Suprapubic skin (tissue), 4 donors: ENCODE results near the gene SSNA1. TPM values are rescaled to one million over a fixed set of nuclear protein-coding genes. Genes with fewer than 3 reads are reported as not detected.
A peak's percentile ranks its signal among the peaks of the same experiment; 100 is the strongest.

ENCODE experiments used
- DNase-seq, 2 donors: peaks; one replicate each; pipeline ENCODE4 v3.0.0-alpha.2; 2019; ENCODE audit warnings: low spot score in 2 of 2
- H3K27ac ChIP-seq: fragments of 200-600 bp; sonication (generic); one replicate; pipeline ENCODE4 v1.5.1; 2019
- H3K27me3 ChIP-seq: fragments of 200-600 bp; sonication (generic); one replicate; pipeline ENCODE4 v1.5.1; 2019
- H3K36me3 ChIP-seq: fragments of 200-600 bp; sonication (generic); one replicate; pipeline ENCODE4 v1.5.1; 2019
- H3K4me1 ChIP-seq: fragments of 200-600 bp; sonication (generic); one replicate; pipeline ENCODE4 v1.5.1; 2019
- H3K4me3 ChIP-seq: fragments of 200-600 bp; sonication (generic); one replicate; pipeline ENCODE4 v1.5.1; 2019; ENCODE audit warnings: mild to moderate bottlenecking
- H3K9me3 ChIP-seq: fragments of 200-600 bp; sonication (generic); one replicate; pipeline ENCODE4 v1.5.1; 2019
- CTCF ChIP-seq, 2 donors: fragments of 200-600 bp in 1 of 2; fragments of 450-650 bp in 1 of 2; sonication (generic) in 1 of 2; IDR thresholded peaks; one replicate each; pipeline ENCODE4 v1.5.1; 2016 to 2019; ENCODE audit warnings: antibody characterized with exemption in 2 of 2, mild to moderate bottlenecking in 1 of 2, moderate library complexity in 1 of 2
- EP300 ChIP-seq: sonication (generic); formaldehyde crosslinking; IDR thresholded peaks from one replicate; pipeline ENCODE4 v1.6.1; 2017; ENCODE audit warnings: antibody characterized with exemption
- POLR2A ChIP-seq, 2 donors: fragments of 450-650 bp; IDR thresholded peaks; one replicate each; pipeline ENCODE4 v1.6.1; 2017; ENCODE audit warnings: antibody characterized with exemption in 2 of 2, mild to moderate bottlenecking in 2 of 2, moderate library complexity in 2 of 2
- POLR2AphosphoS5 ChIP-seq, 3 donors: sonication (generic); formaldehyde crosslinking; IDR thresholded peaks; one replicate each; pipeline ENCODE4 v1.6.1; 2017; ENCODE audit warnings: antibody characterized with exemption in 3 of 3
- WGBS: methylation state at CpG from one replicate; pipeline ENCODE4 v1.1.5; 2018; 5-methylcytosine and 5-hydroxymethylcytosine counted together
- total RNA-seq, 4 donors: library from RNA; depleted of rRNA; stranded (reverse); fragments of >200 nt; gene quantifications; one replicate each; pipeline ENCODE4 v1.1.0, GENCODE V29; 2016

Gene SSNA1
- total RNA-seq, 4 donors from 2014 or later: 45.9 to 72.0 (median 71.1) TPM

GRCh38 chr9:137160716-137161557 lies 27.5 kb upstream of the SSNA1 start:
- DNase-seq: no peak
- H3K27me3 ChIP-seq: peaks cover 98% of the 10 kb centered on the region
- peaks cover 41% of the 10 kb centered on the region for H3K4me1 ChIP-seq
- no peak overlapping the region for H3K4me3 ChIP-seq
- 29% methylated on average over 40 of the region's 56 CpGs for WGBS
- TF ChIP-seq POLR2AphosphoS5 (IDR thresholded peaks at IDR 0.05) (no peak), CTCF (IDR thresholded peaks at IDR 0.05) (no peak), EP300 (no peak), POLR2A (IDR thresholded peaks at IDR 0.05) (no peak)
- no peak overlapping the region for H3K27ac ChIP-seq
- no peaks in the 10 kb centered on the region for H3K9me3 ChIP-seq
- H3K36me3 ChIP-seq: no peaks in the 10 kb centered on the region

- Histone ChIP-seq H3K4me3 (peak overlapping the region; percentile 22), H3K9me3 (no peaks in the 10 kb centered on the region), H3K36me3 (no peaks in the 10 kb centered on the region), H3K27ac (no peak overlapping the region), H3K27me3 (peaks cover 98% of the 10 kb centered on the region), H3K4me1 (peaks cover 34% of the 10 kb centered on the region)
- TF ChIP-seq POLR2A (IDR thresholded peaks at IDR 0.05) (no peak), CTCF (IDR thresholded peaks at IDR 0.05) (no peak), EP300 (no peak), POLR2AphosphoS5 (IDR thresholded peaks at IDR 0.05) (no peak)
- DNase-seq: no peak
- WGBS: 6% methylated on average over 15 of the region's 71 CpGs
Observed at GRCh38 chr9:137161558-137162486, 26.7 kb upstream of the SSNA1 start.

GRCh38 chr9:137162505-137163364 lies 25.7 kb upstream of the SSNA1 start:
- H3K27ac ChIP-seq: no peak overlapping the region
- H3K4me3 ChIP-seq: peak overlapping the region; percentile 22
- H3K9me3 ChIP-seq: no peaks in the 10 kb centered on the region
- peaks cover 37% of the 10 kb centered on the region for H3K4me1 ChIP-seq
- no peak for DNase-seq
- peaks cover 99% of the 10 kb centered on the region for H3K27me3 ChIP-seq
- WGBS: 7% methylated on average over 12 of the region's 74 CpGs
- H3K36me3 ChIP-seq: no peaks in the 10 kb centered on the region
- TF ChIP-seq EP300 (no peak), POLR2AphosphoS5 (IDR thresholded peaks at IDR 0.05) (no peak)

GRCh38 chr9:137163365-137163715 lies 25.1 kb upstream of the SSNA1 start:
- H3K4me3 ChIP-seq: peak overlapping the region; percentile 22
- H3K36me3 ChIP-seq: no peaks in the 10 kb centered on the region
- peaks cover 40% of the 10 kb centered on the region for H3K4me1 ChIP-seq
- DNase-seq: no peak
- H3K27ac ChIP-seq: no peak overlapping the region
- H3K27me3 ChIP-seq: peaks cover 100% of the 10 kb centered on the region
- H3K9me3 ChIP-seq: no peaks in the 10 kb centered on the region
- TF ChIP-seq EP300: no peak
- WGBS: 68% methylated on average over 10 of the region's 26 CpGs

GRCh38 chr9:137163805-137164204 lies 24.7 kb upstream of the SSNA1 start:
- Histone ChIP-seq H3K4me1 (peaks cover 45% of the 10 kb centered on the region), H3K4me3 (no peak overlapping the region), H3K9me3 (no peaks in the 10 kb centered on the region), H3K27me3 (peaks cover 100% of the 10 kb centered on the region), H3K27ac (no peak overlapping the region), H3K36me3 (no peaks in the 10 kb centered on the region)
- DNase-seq: no peak
- 100% methylated on average over 2 of the region's 22 CpGs for WGBS
- TF ChIP-seq POLR2AphosphoS5 (IDR thresholded peaks at IDR 0.05): no peak
- TF ChIP-seq CTCF (IDR thresholded peaks at IDR 0.05): no peak
- no peak for TF ChIP-seq EP300
- TF ChIP-seq POLR2A (IDR thresholded peaks at IDR 0.05): no peak
